Measurements from ENCODE around the gene ITGAL. TPM values are rescaled to one million over a fixed set of nuclear protein-coding genes. Genes with fewer than 3 reads are reported as not detected.

The ITGAL gene
- total and polyA plus RNA-seq, 2 of the 13 experiments (the other 11 are each of a cell fraction or from before 2014, with no cell fraction given), result 0.86 to 1.2 TPM

DNA sequence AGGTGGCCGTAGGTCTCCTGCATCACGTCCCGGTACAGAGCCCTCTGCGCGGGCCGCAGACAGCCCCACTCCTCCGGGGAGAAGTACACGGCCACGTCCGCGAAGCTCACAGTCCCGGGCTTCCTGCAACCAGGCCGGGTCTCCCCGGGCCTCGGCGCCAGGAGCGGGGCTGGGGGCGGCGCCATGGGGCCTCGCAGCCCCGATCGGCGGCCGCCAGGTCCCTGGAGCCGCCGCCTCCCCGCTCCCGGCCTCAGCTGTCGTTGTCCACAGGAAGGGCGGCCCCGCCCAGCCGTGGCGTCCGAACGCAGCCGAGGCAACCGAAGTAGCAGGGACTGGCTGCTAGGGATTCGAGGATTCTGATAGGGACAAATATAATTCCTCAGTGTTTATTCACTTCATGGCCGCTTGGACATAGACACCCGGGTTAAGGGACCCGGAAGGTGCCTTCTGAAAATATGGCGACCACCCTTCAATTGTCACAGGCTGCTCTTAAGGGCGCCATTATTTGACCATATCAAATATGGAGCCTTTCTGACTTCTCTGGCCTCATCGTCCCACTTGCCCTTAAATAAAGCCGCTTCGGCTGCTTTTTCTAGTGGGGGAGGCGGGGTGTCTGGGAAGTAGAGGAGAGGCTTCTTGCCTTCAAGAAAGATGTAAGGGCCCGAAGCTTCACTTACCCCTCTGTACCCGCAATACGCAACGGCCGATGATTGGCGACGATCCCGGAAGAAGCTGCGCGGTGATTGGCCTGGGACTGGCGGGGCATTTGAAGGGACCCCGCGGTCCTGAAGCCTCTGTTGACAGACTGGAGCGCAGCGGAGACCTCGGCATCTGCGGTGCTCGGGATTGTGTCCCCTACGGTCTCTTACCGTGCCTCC, 99.1 kb downstream of the ITGAL start, which contains the start of gene ZNF688 (continued):
- TF ChIP-seq ZNF777 (CRISPR knock-in tag; IDR thresholded peaks at IDR 0.05) (peak; percentile 59; the same call in 1 of the 2 replicates), PHF21A (CRISPR knock-in tag; IDR thresholded peaks at IDR 0.05) (peak; percentile 84), ZFX (CRISPR knock-in tag; IDR thresholded peaks at IDR 0.05; ENCODE audit: low read depth) (peak; percentile 89), GTF2F1 (IDR thresholded peaks at IDR 0.05; ENCODE audit: low read length) (no peak), ZC3H13 (CRISPR knock-in tag; IDR thresholded peaks at IDR 0.05) (peak; percentile 66; the same call in 1 of the 2 replicates), NFE2L2 (IDR thresholded peaks at IDR 0.05; ENCODE audit: low read length) (no peak), MAZ (IDR thresholded peaks at IDR 0.05; ENCODE audit: borderline replicate concordance, low read depth, low read length) (peak; percentile 43; the same call in 1 of the 2 replicates), MAZ (CRISPR knock-in tag; IDR thresholded peaks at IDR 0.05; ENCODE audit: low read depth) (peak; percentile 87), HDAC2 (CRISPR knock-in tag; IDR thresholded peaks at IDR 0.05) (peak; percentile 84), XBP1 (CRISPR knock-in tag; IDR thresholded peaks at IDR 0.05) (0 out of 2 replicates have a peak, but pooled peaks have one; percentile 19), THYN1 (CRISPR knock-in tag; IDR thresholded peaks at IDR 0.05; ENCODE audit: borderline replicate concordance, low read depth) (0 out of 2 replicates have a peak, but pooled peaks have one; percentile 48), ZXDC (CRISPR knock-in tag; IDR thresholded peaks at IDR 0.05) (no peak), MAX (IDR thresholded peaks at IDR 0.05) (peak; percentile 85), IRF1 (CRISPR knock-in tag; IDR thresholded peaks at IDR 0.05; ENCODE audit: low read depth) (0 out of 2 replicates have a peak, but pooled peaks have one; percentile 4), ZNF788 (CRISPR knock-in tag; IDR thresholded peaks at IDR 0.05; ENCODE audit: borderline replicate concordance) (peak; percentile 46; the same call in 1 of the 2 replicates), KLF11 (CRISPR knock-in tag; IDR thresholded peaks at IDR 0.05) (peak; percentile 28; the same call in 1 of the 2 replicates)
- TF ChIP-seq, protein P1, sequence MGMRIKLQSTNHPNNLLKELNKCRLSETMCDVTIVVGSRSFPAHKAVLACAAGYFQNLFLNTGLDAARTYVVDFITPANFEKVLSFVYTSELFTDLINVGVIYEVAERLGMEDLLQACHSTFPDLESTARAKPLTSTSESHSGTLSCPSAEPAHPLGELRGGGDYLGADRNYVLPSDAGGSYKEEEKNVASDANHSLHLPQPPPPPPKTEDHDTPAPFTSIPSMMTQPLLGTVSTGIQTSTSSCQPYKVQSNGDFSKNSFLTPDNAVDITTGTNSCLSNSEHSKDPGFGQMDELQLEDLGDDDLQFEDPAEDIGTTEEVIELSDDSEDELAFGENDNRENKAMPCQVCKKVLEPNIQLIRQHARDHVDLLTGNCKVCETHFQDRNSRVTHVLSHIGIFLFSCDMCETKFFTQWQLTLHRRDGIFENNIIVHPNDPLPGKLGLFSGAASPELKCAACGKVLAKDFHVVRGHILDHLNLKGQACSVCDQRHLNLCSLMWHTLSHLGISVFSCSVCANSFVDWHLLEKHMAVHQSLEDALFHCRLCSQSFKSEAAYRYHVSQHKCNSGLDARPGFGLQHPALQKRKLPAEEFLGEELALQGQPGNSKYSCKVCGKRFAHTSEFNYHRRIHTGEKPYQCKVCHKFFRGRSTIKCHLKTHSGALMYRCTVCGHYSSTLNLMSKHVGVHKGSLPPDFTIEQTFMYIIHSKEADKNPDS (CRISPR knock-in tag; IDR thresholded peaks at IDR 0.05), result no peak
- TF ChIP-seq, protein P2, sequence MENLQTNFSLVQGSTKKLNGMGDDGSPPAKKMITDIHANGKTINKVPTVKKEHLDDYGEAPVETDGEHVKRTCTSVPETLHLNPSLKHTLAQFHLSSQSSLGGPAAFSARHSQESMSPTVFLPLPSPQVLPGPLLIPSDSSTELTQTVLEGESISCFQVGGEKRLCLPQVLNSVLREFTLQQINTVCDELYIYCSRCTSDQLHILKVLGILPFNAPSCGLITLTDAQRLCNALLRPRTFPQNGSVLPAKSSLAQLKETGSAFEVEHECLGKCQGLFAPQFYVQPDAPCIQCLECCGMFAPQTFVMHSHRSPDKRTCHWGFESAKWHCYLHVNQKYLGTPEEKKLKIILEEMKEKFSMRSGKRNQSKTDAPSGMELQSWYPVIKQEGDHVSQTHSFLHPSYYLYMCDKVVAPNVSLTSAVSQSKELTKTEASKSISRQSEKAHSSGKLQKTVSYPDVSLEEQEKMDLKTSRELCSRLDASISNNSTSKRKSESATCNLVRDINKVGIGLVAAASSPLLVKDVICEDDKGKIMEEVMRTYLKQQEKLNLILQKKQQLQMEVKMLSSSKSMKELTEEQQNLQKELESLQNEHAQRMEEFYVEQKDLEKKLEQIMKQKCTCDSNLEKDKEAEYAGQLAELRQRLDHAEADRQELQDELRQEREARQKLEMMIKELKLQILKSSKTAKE (CRISPR knock-in tag; IDR thresholded peaks at IDR 0.05; ENCODE audit: borderline replicate concordance), result peak; percentile 17; the same call in 1 of the 2 replicates
